GM13976 (cell line): ENCODE measurements around the gene GRIN3A.
"Not testable (repeated sequence)": the region's sequence is repeated elsewhere in the genome, so short reads cannot be mapped to it uniquely, and the experiment has no call there.

Experiments used
- DNase-seq: peaks from one replicate; pipeline ENCODE4 v3.0.0; 2012; ENCODE audit warnings: low spot score
- CTCF ChIP-seq: IDR thresholded peaks from 2 replicates; pipeline ENCODE4 v1.5.1; 2012; ENCODE audit warnings: borderline replicate concordance, mild to moderate bottlenecking; ENCODE audit not compliant: insufficient read depth; ENCODE audit errors: extremely low read depth, missing control alignments, control extremely low read depth
- in situ Hi-C: fragments of 300-500 bp; cut with MboI; formaldehyde crosslinking; loops from one replicate; pipeline ENCODE4 v1.12.0; 2022; ENCODE audit warnings: low sequenced_read_pairs, mixed read lengths, inconsistent platforms; ENCODE audit not compliant: unreplicated experiment

Gene GRIN3A

GRCh38 chr9:101601904-101602765 is 136.3 kb downstream of the GRIN3A start:
- in situ Hi-C loops = no loop called here
- peak; percentile 45 for TF ChIP-seq CTCF
- peak; percentile 41 for DNase-seq

GRCh38 chr9:101594796-101595195 is 143.7 kb downstream of the GRIN3A start, which contains the start of gene PPP3R2:
Gene PPP3R2, minus strand, starts transcription at chr9:101594969. Its CDS starts 48 bp downstream, at chr9:101594921.
- in situ Hi-C loops = no loop called here
- no peak for DNase-seq
- TF ChIP-seq CTCF = no peak

DNA sequence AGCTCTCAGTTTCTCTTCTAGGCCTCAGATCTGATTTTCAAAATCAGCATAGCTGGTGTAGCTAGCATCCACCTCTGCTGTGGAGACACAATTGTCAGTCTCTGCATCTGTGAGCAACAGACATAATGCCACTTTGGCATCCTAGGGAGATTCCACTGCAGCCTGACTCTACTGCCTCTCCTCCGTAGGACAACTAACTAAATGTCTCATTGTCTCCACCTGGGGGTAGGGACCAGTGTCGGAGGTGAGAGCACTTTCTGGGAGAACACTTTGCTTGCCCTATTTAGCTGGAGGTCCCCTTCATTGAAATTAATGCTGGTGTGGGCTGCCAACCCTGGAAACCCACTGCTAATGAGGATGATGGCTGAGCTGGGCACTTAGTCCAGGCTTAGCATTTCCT is 145.1 kb downstream of the GRIN3A start:
- in situ Hi-C loops = no loop called here
- TF ChIP-seq CTCF = no peak
- DNase-seq = no peak

DNA sequence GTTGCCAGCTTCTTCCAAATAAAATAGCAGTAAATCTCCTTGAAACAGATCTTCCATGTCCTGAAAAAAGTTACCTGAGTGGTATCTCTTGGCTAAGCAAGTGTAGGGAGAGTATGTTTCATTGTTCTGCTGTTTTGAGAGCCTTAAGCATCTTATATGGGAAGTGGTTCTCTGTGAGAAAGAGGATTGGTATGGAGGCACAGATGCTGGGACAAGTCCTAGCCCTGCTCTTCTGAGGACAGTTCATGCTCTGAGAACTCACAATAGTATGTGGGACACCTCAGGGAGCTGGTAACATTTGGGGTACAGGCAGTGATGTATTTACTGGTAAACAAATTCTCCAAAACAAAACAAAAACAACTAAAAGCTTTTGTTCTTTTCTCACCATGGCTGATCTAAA is 145.7 kb downstream of the GRIN3A start:
- TF ChIP-seq CTCF = no peak
- DNase-seq = no peak
- in situ Hi-C loops = no loop called here

GRCh38 chr9:101591787-101592446 is 146.5 kb downstream of the GRIN3A start:
- TF ChIP-seq CTCF = no peak
- in situ Hi-C loops = no loop called here
- DNase-seq = no peak

GRCh38 chr9:101590901-101591300 is 147.5 kb downstream of the GRIN3A start:
- in situ Hi-C loops = no loop called here
- no peak for DNase-seq
- TF ChIP-seq CTCF = no peak

- in situ Hi-C loops, DNase-seq: not testable (repeated sequence)
Observed at GRCh38 chr9:101590074-101590473, 148.4 kb downstream of the GRIN3A start.
